ENCODE data around the gene ZCCHC9.

ZCCHC9 gene

GRCh38 chr5:81355291-81356251, 54.2 kb downstream of the ZCCHC9 start:
- no peak for DNase-seq (ENCODE audit: low read depth)

DNA sequence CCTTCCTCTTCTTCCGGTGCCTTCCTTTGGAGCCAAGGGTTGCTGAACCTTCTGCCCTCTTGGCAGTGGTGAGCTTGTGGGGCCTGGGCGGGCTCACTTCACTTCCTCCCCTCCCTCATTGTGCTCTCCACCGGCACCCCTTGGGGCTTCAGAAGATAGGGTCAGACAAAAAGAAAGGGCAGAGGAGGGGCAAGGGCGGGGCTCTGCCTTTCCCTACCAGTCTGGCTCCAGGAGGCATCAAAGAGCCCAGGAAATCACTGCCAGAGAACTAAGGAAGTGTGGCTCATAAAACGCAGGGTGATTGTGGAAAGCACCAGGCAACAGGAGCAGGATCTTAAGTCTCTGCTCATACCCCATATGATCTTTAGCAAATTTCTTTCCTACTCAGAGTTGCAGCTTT, 57.7 kb downstream of the ZCCHC9 start:
- DNase-seq (ENCODE audit: low read depth): no peak

- no peak for DNase-seq (ENCODE audit: low read depth)
Measured at GRCh38 chr5:81359881-81360280, 58.5 kb downstream of the ZCCHC9 start.

GRCh38 chr5:81360640-81361039, 59.3 kb downstream of the ZCCHC9 start:
- no peak for DNase-seq (ENCODE audit: low read depth)

- DNase-seq (ENCODE audit: low read depth): no peak
Measured at GRCh38 chr5:81361600-81361999, 60.2 kb downstream of the ZCCHC9 start.

Data from stimulated activated CD4-positive, alpha-beta T cell treated with anti-CD3 and anti-CD28 coated beads, Interleukin-2, amount 100 ng/mL, for 4 hours (primary cell).